ENCODE results near the gene CDPF1. TPM values are rescaled to one million over a fixed set of nuclear protein-coding genes. Genes with fewer than 3 reads are reported as not detected.
A peak's percentile ranks its signal among the peaks of the same experiment; 100 is the strongest.

The CDPF1 gene
- total RNA-seq, 2 experiments from 2014 or later, result 8.1 to 8.8 TPM

- CTCF ChIA-PET, result no interaction called here
- ATAC-seq (no peak), DNase-seq (no peak)
- H3K36me3 Mint-ChIP-seq (ENCODE audit: low read depth), result peaks cover 7% of the 10 kb centered on the region
- no peaks in the 10 kb centered on the region for H3K27me3 Mint-ChIP-seq
- intact Hi-C loops (cut with DNase I, micrococcal nuclease), result no loop called here
- H3K9me3 Mint-ChIP-seq (ENCODE audit: low read depth), result no peaks in the 10 kb centered on the region
- H3K27ac Mint-ChIP-seq, result no peak overlapping the region
- no peak overlapping the region for H3K4me3 Mint-ChIP-seq
- H3K4me1 Mint-ChIP-seq, result no peaks in the 10 kb centered on the region
- POLR2A ChIA-PET, result no interaction called here
These were observed 30.1 kb upstream of the CDPF1 start for GRCh38 chr22:46280063-46280817.

GRCh38 chr22:46278656-46279645 lies 28.9 kb upstream of the CDPF1 start:
- CTCF ChIA-PET, result interaction anchor here (0.5 to 0.6 kb wide), 2 partner anchors 81 to 273 kb away, joined by 3 read pairs; no protein-coding TSS in a partner anchor
- intact Hi-C loops (cut with DNase I, micrococcal nuclease), result no loop called here
- DNase-seq (no peak), ATAC-seq (no peak)
- Mint-ChIP-seq H3K36me3 (ENCODE audit: low read depth) (peaks cover 10% of the 10 kb centered on the region), H3K4me1 (no peaks in the 10 kb centered on the region), H3K4me3 (no peak overlapping the region), H3K27ac (no peak overlapping the region), H3K9me3 (ENCODE audit: low read depth) (no peaks in the 10 kb centered on the region), H3K27me3 (no peaks in the 10 kb centered on the region)
- POLR2A ChIA-PET, result no interaction called here

- ChIA-PET POLR2A (no interaction called here), CTCF (no interaction called here)
- Mint-ChIP-seq H3K36me3 (ENCODE audit: low read depth) (peaks cover 10% of the 10 kb centered on the region), H3K9me3 (ENCODE audit: low read depth) (no peaks in the 10 kb centered on the region), H3K27ac (no peak overlapping the region), H3K4me3 (no peak overlapping the region), H3K4me1 (no peaks in the 10 kb centered on the region), H3K27me3 (no peaks in the 10 kb centered on the region)
- ATAC-seq, result no peak
- DNase-seq, result no peak
- intact Hi-C loops (cut with DNase I, micrococcal nuclease), result no loop called here
These were observed 26.5 kb upstream of the CDPF1 start for GRCh38 chr22:46276563-46276962.

- intact Hi-C loops (cut with DNase I, micrococcal nuclease), result no loop called here
- no peaks in the 10 kb centered on the region for H3K27me3 Mint-ChIP-seq
- ATAC-seq (no peak), DNase-seq (no peak)
- POLR2A ChIA-PET, result no interaction called here
- no peak overlapping the region for H3K27ac Mint-ChIP-seq
- H3K4me1 Mint-ChIP-seq, result no peaks in the 10 kb centered on the region
- CTCF ChIA-PET, result interaction anchor here (0.6 to 1.2 kb wide), 2 partner anchors 26 to 270 kb away, joined by 3 read pairs; no protein-coding TSS in a partner anchor
- peaks cover 10% of the 10 kb centered on the region for H3K36me3 Mint-ChIP-seq (ENCODE audit: low read depth)
- H3K4me3 Mint-ChIP-seq, result no peak overlapping the region
- no peaks in the 10 kb centered on the region for H3K9me3 Mint-ChIP-seq (ENCODE audit: low read depth)
These were observed 25.5 kb upstream of the CDPF1 start for GRCh38 chr22:46275455-46276122.

- CTCF ChIA-PET, result no interaction called here
- Mint-ChIP-seq H3K27ac (no peak overlapping the region), H3K4me1 (peaks cover 3% of the 10 kb centered on the region), H3K36me3 (ENCODE audit: low read depth) (peaks cover 10% of the 10 kb centered on the region), H3K27me3 (no peaks in the 10 kb centered on the region), H3K9me3 (ENCODE audit: low read depth) (no peaks in the 10 kb centered on the region), H3K4me3 (no peak overlapping the region)
- POLR2A ChIA-PET, result no interaction called here
- ATAC-seq (no peak), DNase-seq (no peak)
- intact Hi-C loops (cut with DNase I, micrococcal nuclease), result no loop called here
These were observed 24.3 kb upstream of the CDPF1 start for GRCh38 chr22:46274381-46274780.

GRCh38 chr22:46273432-46274148 lies 23.5 kb upstream of the CDPF1 start:
- H3K27me3 Mint-ChIP-seq, result no peaks in the 10 kb centered on the region
- intact Hi-C loops (cut with DNase I, micrococcal nuclease), result no loop called here
- DNase-seq, result no peak
- H3K4me1 Mint-ChIP-seq, result peaks cover 3% of the 10 kb centered on the region
- H3K4me3 Mint-ChIP-seq, result no peak overlapping the region
- H3K27ac Mint-ChIP-seq, result no peak overlapping the region
- ChIA-PET CTCF (interaction anchor here (0.7 kb wide), 1 partner anchor 89 kb away, joined by 3 read pairs; no protein-coding TSS in a partner anchor), POLR2A (no interaction called here)
- peaks cover 10% of the 10 kb centered on the region for H3K36me3 Mint-ChIP-seq (ENCODE audit: low read depth)
- no peak for ATAC-seq
- no peaks in the 10 kb centered on the region for H3K9me3 Mint-ChIP-seq (ENCODE audit: low read depth)

GRCh38 chr22:46272762-46273431 lies 22.8 kb upstream of the CDPF1 start:
- H3K27ac Mint-ChIP-seq, result no peak overlapping the region
- peaks cover 10% of the 10 kb centered on the region for H3K36me3 Mint-ChIP-seq (ENCODE audit: low read depth)
- intact Hi-C loops (cut with DNase I, micrococcal nuclease), result no loop called here
- peaks cover 6% of the 10 kb centered on the region for H3K4me1 Mint-ChIP-seq
- ChIA-PET CTCF (interaction anchor here (0.7 kb wide), 2 partner anchors 40 to 88 kb away, joined by 3 read pairs; no protein-coding TSS in a partner anchor), POLR2A (no interaction called here)
- ATAC-seq, result no peak
- DNase-seq, result no peak
- no peak overlapping the region for H3K4me3 Mint-ChIP-seq
- H3K27me3 Mint-ChIP-seq, result no peaks in the 10 kb centered on the region
- H3K9me3 Mint-ChIP-seq (ENCODE audit: low read depth), result no peaks in the 10 kb centered on the region

GRCh38 chr22:46272196-46272595 lies 22.1 kb upstream of the CDPF1 start:
- ChIA-PET POLR2A (no interaction called here), CTCF (interaction anchor here (0.7 kb wide), 1 partner anchor 40 kb away, joined by 3 read pairs; no protein-coding TSS in a partner anchor)
- peaks cover 10% of the 10 kb centered on the region for H3K4me1 Mint-ChIP-seq
- DNase-seq, result no peak
- no peaks in the 10 kb centered on the region for H3K9me3 Mint-ChIP-seq (ENCODE audit: low read depth)
- H3K36me3 Mint-ChIP-seq (ENCODE audit: low read depth), result peaks cover 8% of the 10 kb centered on the region
- peaks cover 3% of the 10 kb centered on the region for H3K27me3 Mint-ChIP-seq
- H3K27ac Mint-ChIP-seq, result no peak overlapping the region
- ATAC-seq, result no peak
- intact Hi-C loops (cut with DNase I, micrococcal nuclease), result no loop called here
- H3K4me3 Mint-ChIP-seq, result no peak overlapping the region

GRCh38 chr22:46269564-46269963 lies 19.5 kb upstream of the CDPF1 start:
- peaks cover 20% of the 10 kb centered on the region for H3K27me3 Mint-ChIP-seq
- H3K4me1 Mint-ChIP-seq, result peaks cover 11% of the 10 kb centered on the region
- H3K36me3 Mint-ChIP-seq (ENCODE audit: low read depth), result peaks cover 3% of the 10 kb centered on the region
- ChIA-PET CTCF (interaction anchor here (0.7 kb wide), 1 partner anchor 264 kb away, joined by 3 read pairs; no protein-coding TSS in a partner anchor), POLR2A (no interaction called here)
- ATAC-seq (no peak), DNase-seq (no peak)
- peak overlapping the region; percentile 15 for H3K4me3 Mint-ChIP-seq
- intact Hi-C loops (cut with DNase I, micrococcal nuclease), result no loop called here
- H3K9me3 Mint-ChIP-seq (ENCODE audit: low read depth), result no peaks in the 10 kb centered on the region
- peak overlapping the region; percentile 19 for H3K27ac Mint-ChIP-seq

GRCh38 chr22:46267431-46268279 lies 17.6 kb upstream of the CDPF1 start, which contains the start of gene TTC38:
TTC38 (plus strand) TSS chr22:46268008; CDS start chr22:46268040, 32 bp downstream.
- intact Hi-C loops (cut with DNase I, micrococcal nuclease), result loop anchor here in 1 of 2 experiments (1.0 kb wide), 3 partner anchors 17 to 117 kb away; partner anchors contain the start of genes CDPF1, GTSE1 and PPARA
- peaks cover 3% of the 10 kb centered on the region for H3K36me3 Mint-ChIP-seq (ENCODE audit: low read depth)
- DNase-seq, result peak; percentile 61

More at GRCh38 chr22:46267431-46268279, 17.6 kb upstream of the CDPF1 start, which contains the start of gene TTC38:
- Mint-ChIP-seq H3K9me3 (ENCODE audit: low read depth) (no peaks in the 10 kb centered on the region), H3K27ac (no peak within 1 kb of the TSS), H3K4me3 (peak within 1 kb of the TSS; percentile 80), H3K4me1 (peaks cover 11% of the 10 kb centered on the region), H3K27me3 (peaks cover 33% of the 10 kb centered on the region)
- POLR2A ChIA-PET, result no interaction called here
- peak; percentile 85 for ATAC-seq
- CTCF ChIA-PET, result interaction anchor here (0.6 to 1.2 kb wide), 5 partner anchors 20 to 861 kb away, joined by 3 to 5 read pairs (median 3); no protein-coding TSS in a partner anchor

All from activated CD4-positive, alpha-beta T cell treated with anti-CD3 and anti-CD28 coated beads for 36 hours (primary cell).